K562 (cell line): Measurements from ENCODE around the gene RCOR2. TPM values are rescaled to one million over a fixed set of nuclear protein-coding genes. Genes with fewer than 3 reads are reported as not detected.

Experiments used
- ARID1B ChIP-seq: fragments of 450-650 bp; IDR thresholded peaks from 2 replicates; pipeline ENCODE4 v1.6.1; 2016; ENCODE audit warnings: antibody characterized with exemption, mild to moderate bottlenecking, inconsistent platforms
- BRD4 ChIP-seq: fragments of 200-600 bp; sonication (generic); IDR thresholded peaks from 2 replicates; pipeline ENCODE4 v1.6.1; 2017; ENCODE audit warnings: inconsistent platforms
- ERF ChIP-seq: fragments of 450-650 bp; formaldehyde crosslinking; IDR thresholded peaks from 2 replicates; pipeline ENCODE4 v1.4.0; 2020; ENCODE audit warnings: mild to moderate bottlenecking, mixed read lengths
- FOSL1 ChIP-seq: fragments of 200-800 bp; sonication (Bioruptor generic); conservative IDR thresholded peaks from 2 replicates; pipeline ENCODE4 v1.6.1; 2016; ENCODE audit warnings: missing genetic modification characterization, missing compliant biosample characterization
- LEF1 ChIP-seq: fragments of 450-650 bp; IDR thresholded peaks from 2 replicates; pipeline ENCODE4 v1.6.1; 2016; ENCODE audit warnings: mild to moderate bottlenecking
- NR2C2 ChIP-seq, 2 experiments: fragments of 200-800 bp in 1 of 2; sonication (Bioruptor generic) in 1 of 2; sonication (generic) in 1 of 2; formaldehyde crosslinking in 1 of 2; IDR thresholded peaks; 2 replicates each; pipeline versions ENCODE4 v1.6.1 to v1.8.0; 2016 to 2022; ENCODE audit warnings: mild to moderate bottlenecking in 1 of 2, missing compliant biosample characterization in 1 of 2, missing genetic modification characterization in 1 of 2, missing genetic modification reagents in 1 of 2
- POLR2G ChIP-seq: fragments of 200-400 bp; formaldehyde crosslinking; IDR thresholded peaks from 2 replicates; pipeline ENCODE4 v1.6.1; 2017; ENCODE audit warnings: low read depth, mild to moderate bottlenecking, antibody characterized with exemption, low read length, moderate library complexity
- PTBP1 ChIP-seq: fragments of 200-400 bp; formaldehyde crosslinking; IDR thresholded peaks from 2 replicates; pipeline ENCODE4 v1.6.1; 2017; ENCODE audit warnings: low read depth, low read length
- PYGO2 ChIP-seq: fragments of 450-650 bp; IDR thresholded peaks from 2 replicates; pipeline ENCODE4 v1.6.1; 2016; ENCODE audit warnings: mild to moderate bottlenecking, missing genetic modification characterization, moderate library complexity, missing compliant biosample characterization
- RUNX1 ChIP-seq: sonication (generic); IDR thresholded peaks from 2 replicates; pipeline ENCODE4 v1.6.1; 2016; ENCODE audit warnings: antibody characterized with exemption, low read depth
- SLC30A9 ChIP-seq: fragments of 250-450 bp; sonication (Bioruptor Pico); IDR thresholded peaks from 2 replicates; pipeline ENCODE4 v1.8.0; 2022; ENCODE audit warnings: mild to moderate bottlenecking, moderate library complexity
- SNIP1 ChIP-seq: fragments of 450-650 bp; IDR thresholded peaks from 2 replicates; pipeline ENCODE4 v1.7.1; 2017; ENCODE audit warnings: low read depth, mild to moderate bottlenecking
- ZFP30 ChIP-seq: fragments of 250-450 bp; sonication (Bioruptor Pico); IDR thresholded peaks from 2 replicates; pipeline ENCODE4 v1.8.0; 2022; ENCODE audit warnings: moderate library complexity, mild to moderate bottlenecking, inconsistent platforms, borderline replicate concordance
- ZNF324 ChIP-seq: fragments of 250-450 bp; sonication (Bioruptor Pico); IDR thresholded peaks from 2 replicates; pipeline ENCODE4 v1.4.0; 2020; ENCODE audit warnings: mild to moderate bottlenecking
- ZNF551 ChIP-seq: fragments of 250-450 bp; sonication (Bioruptor Pico); IDR thresholded peaks from 2 replicates; pipeline ENCODE4 v1.5.0; 2021; ENCODE audit warnings: mild to moderate bottlenecking, moderate library complexity
- polyA plus RNA-seq, 8 experiments: library from polyadenylated mRNA; depleted of rRNA in 4 of 8; stranded (reverse) in 5 of 8; unstranded in 3 of 8; fragments of >200 nt; fragmentation: Nextera tagmentation in 2 of 8; fragmentation: Illumina TruSeq in 1 of 8; extraction: Ambion mirVana in 2 of 8; extraction: Trizol in 1 of 8; gene quantifications; 2 replicates each; pipeline versions ENCODE4 v1.2.1 to v1.2.3, GENCODE V29; 2011 to 2014; ENCODE audit warnings: inconsistent platforms in 1 of 8, missing spikeins in 1 of 8
- total RNA-seq, 7 experiments: library from RNA; depleted of rRNA in 6 of 7; stranded (reverse); fragments of >200 nt in 6 of 7; fragmentation: Illumina TruSeq in 2 of 7; extraction: Trizol in 2 of 7; gene quantifications; 2 replicates each; pipeline versions ENCODE4 v1.2.1 to v1.2.3, GENCODE V29; 2011 to 2021; ENCODE audit warnings: low replicate concordance in 1 of 7
- TF ChIP-seq, protein P1 (sequence below), 2 experiments: fragments of 450-650 bp in 1 of 2; sonication (generic) in 1 of 2; formaldehyde crosslinking; conservative IDR thresholded peaks; 2 replicates each; pipeline versions ENCODE4 v1.4.0 to v1.8.1; 2020 to 2022; ENCODE audit warnings: mild to moderate bottlenecking in 1 of 2, missing genetic modification reagents in 1 of 2
- TF ChIP-seq, protein P2 (sequence below): fragments of 450-650 bp; IDR thresholded peaks from 2 replicates; pipeline ENCODE4 v1.7.0; 2016; ENCODE audit warnings: borderline replicate concordance
- TF ChIP-seq, protein P3 (sequence below): fragments of 150-350 bp; conservative IDR thresholded peaks from 2 replicates; pipeline ENCODE4 v1.6.1; 2014; ENCODE audit warnings: low read length
- TF ChIP-seq, protein P4 (sequence below): fragments of 250-450 bp; sonication (Bioruptor Pico); IDR thresholded peaks from 2 replicates; pipeline ENCODE4 v1.5.0; 2021; ENCODE audit warnings: mild to moderate bottlenecking, moderate library complexity

The RCOR2 gene
- total and polyA plus RNA-seq, 9 of the 15 experiments (the other 6 are each of a cell fraction or from before 2014, with no cell fraction given), result 0.04 to 6.5 (median 2.5) TPM; not detected in 1

DNA sequence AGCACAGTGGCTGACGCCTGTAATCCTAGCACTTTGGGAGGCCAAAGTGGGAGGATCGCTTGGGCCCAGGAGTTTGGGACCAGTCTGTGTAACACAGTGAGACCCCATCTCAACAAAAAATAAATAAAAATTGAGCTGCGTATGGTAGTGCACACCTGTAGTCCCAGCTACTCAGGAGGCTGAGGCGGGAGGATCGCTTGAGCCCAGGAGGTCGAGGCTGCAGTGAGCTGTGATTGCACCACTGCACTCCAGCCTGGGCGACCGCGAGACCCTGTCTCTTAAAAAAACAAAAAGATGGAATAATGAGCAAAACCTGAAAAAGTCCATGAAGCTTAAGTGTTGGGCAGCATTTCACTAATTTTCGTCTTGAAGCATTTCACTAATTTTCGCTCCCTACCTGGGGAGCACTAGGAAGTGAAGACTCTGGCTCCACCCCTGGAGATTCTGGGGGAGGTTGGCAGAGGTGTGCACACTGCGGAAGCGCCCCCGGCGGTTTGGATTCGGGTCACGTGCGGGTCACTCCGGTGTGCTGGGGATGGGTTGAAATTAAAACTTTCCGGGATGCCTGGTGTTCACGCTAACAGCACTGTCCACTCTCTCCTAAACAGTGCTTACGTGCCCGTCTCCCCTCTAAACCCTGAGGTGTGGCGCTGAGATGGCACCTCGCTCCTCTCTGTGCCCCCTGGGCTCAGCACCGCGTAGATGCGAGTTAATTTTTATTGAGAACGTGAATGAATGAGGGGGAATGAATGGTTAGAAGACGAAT is 20.9 kb upstream of the RCOR2 start (continued):
- TF ChIP-seq ZNF324 (CRISPR knock-in tag) (no peak), FOSL1 (no peak), RUNX1 (no peak), BRD4 (no peak), LEF1 (no peak), POLR2G (no peak), ZFP30 (CRISPR knock-in tag) (no peak), NR2C2 (CRISPR knock-in tag; IDR thresholded peaks at IDR 0.05) (no peak), NR2C2 (tag; IDR thresholded peaks at IDR 0.05) (no peak), PTBP1 (no peak), ARID1B (0 out of 2 replicates have a peak, but pooled peaks have one; percentile 15), SNIP1 (no peak), PYGO2 (tag) (0 out of 2 replicates have a peak, but pooled peaks have one; percentile 19), ERF (CRISPR knock-in tag) (no peak), SLC30A9 (no peak), ZNF551 (CRISPR knock-in tag) (no peak)
- TF ChIP-seq, protein P1, sequence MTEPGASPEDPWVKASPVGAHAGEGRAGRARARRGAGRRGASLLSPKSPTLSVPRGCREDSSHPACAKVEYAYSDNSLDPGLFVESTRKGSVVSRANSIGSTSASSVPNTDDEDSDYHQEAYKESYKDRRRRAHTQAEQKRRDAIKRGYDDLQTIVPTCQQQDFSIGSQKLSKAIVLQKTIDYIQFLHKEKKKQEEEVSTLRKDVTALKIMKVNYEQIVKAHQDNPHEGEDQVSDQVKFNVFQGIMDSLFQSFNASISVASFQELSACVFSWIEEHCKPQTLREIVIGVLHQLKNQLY (CRISPR knock-in tag; conservative IDR thresholded peaks at IDR 0.05), result no peak
- TF ChIP-seq, protein P2, sequence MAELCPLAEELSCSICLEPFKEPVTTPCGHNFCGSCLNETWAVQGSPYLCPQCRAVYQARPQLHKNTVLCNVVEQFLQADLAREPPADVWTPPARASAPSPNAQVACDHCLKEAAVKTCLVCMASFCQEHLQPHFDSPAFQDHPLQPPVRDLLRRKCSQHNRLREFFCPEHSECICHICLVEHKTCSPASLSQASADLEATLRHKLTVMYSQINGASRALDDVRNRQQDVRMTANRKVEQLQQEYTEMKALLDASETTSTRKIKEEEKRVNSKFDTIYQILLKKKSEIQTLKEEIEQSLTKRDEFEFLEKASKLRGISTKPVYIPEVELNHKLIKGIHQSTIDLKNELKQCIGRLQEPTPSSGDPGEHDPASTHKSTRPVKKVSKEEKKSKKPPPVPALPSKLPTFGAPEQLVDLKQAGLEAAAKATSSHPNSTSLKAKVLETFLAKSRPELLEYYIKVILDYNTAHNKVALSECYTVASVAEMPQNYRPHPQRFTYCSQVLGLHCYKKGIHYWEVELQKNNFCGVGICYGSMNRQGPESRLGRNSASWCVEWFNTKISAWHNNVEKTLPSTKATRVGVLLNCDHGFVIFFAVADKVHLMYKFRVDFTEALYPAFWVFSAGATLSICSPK, result no peak
- TF ChIP-seq, protein P3, sequence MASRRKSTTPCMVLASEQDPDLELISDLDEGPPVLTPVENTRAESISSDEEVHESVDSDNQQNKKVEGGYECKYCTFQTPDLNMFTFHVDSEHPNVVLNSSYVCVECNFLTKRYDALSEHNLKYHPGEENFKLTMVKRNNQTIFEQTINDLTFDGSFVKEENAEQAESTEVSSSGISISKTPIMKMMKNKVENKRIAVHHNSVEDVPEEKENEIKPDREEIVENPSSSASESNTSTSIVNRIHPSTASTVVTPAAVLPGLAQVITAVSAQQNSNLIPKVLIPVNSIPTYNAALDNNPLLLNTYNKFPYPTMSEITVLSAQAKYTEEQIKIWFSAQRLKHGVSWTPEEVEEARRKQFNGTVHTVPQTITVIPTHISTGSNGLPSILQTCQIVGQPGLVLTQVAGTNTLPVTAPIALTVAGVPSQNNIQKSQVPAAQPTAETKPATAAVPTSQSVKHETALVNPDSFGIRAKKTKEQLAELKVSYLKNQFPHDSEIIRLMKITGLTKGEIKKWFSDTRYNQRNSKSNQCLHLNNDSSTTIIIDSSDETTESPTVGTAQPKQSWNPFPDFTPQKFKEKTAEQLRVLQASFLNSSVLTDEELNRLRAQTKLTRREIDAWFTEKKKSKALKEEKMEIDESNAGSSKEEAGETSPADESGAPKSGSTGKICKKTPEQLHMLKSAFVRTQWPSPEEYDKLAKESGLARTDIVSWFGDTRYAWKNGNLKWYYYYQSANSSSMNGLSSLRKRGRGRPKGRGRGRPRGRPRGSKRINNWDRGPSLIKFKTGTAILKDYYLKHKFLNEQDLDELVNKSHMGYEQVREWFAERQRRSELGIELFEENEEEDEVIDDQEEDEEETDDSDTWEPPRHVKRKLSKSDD, result no peak
- TF ChIP-seq, protein P4, sequence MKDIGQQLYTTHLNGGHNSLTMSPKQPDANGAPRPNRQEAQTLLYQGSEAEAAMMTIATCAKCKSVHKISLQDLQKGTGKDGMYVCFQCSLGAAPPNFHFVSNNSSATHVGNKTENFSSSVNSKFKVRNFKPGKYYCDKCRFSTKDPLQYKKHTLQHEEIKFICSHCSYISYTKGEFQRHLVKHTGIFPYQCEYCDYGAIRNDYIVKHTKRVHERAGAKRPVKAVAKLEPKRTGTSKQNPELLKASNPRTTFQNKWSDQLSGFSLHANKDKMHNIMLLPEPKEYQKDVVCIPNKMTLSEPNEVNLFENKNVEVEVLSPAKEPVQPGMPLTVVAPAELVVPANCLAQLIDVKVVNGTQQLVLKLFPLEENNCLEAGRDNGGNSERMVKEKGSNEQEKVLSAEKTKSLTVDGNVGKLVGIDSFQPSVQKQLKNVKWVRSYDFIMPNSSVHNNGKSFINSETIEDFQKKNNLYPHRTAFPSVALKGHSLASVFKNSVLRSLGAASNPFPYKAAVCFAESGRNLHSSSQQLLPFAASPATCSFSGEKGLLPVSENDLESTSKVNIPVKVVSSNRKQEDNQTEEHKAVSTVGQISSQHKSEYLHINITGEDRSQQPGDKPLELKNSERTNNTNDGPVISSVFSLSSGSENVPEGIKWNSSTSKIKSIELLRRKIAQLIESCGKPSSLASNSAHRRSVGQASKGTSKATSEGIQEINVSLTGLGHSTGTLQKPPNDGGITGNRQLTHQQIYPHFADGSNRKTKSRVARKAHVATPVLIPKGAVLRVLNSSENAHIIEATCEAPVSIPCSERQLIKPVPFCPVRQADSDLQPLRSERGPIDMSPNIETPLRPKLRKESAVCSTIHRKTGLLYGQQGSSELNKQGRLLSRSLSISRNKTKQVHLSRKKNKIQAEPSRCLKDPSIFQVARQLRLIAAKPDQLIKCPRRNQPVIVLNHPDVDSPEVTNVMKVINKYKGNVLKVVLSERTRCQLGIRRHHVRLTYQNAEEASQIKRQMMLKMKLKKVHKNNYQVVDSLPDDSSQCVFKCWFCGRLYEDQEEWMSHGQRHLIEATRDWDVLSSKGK (CRISPR knock-in tag), result no peak
